Keratinocyte (primary cell): ENCODE results near the gene S100P. TPM values are rescaled to one million over a fixed set of nuclear protein-coding genes. Genes with fewer than 3 reads are reported as not detected.
A peak's percentile ranks its signal among the peaks of the same experiment; 100 is the strongest.

Source experiments
- DNase-seq: peaks from one replicate; pipeline ENCODE4 v3.0.0-alpha.2; 2011; ENCODE audit warnings: low read depth, missing footprints, low spot score
- FAIRE-seq: peaks from 2 replicates; lab custom pipeline; 2011; peaks lifted over from hg19 to GRCh38; lab: Jason Lieb, UNC
- H2AFZ ChIP-seq: 2 replicates; pipeline ENCODE4 v1.6.0; 2012; ENCODE audit warnings: low read length, control low read depth, inconsistent platforms; ENCODE audit not compliant: control insufficient read depth
- H3K27ac ChIP-seq: 2 replicates; pipeline ENCODE4 v1.5.1; 2011; ENCODE audit warnings: low read length; ENCODE audit not compliant: control insufficient read depth, insufficient read depth
- H3K27me3 ChIP-seq: 3 replicates; pipeline ENCODE4 v1.6.0; 2011; ENCODE audit warnings: low read length; ENCODE audit not compliant: control insufficient read depth, insufficient read depth; ENCODE audit errors: extremely low read depth
- H3K36me3 ChIP-seq, 2 experiments: 2 replicates in 1 of 2; 3 replicates in 1 of 2; pipeline ENCODE4 v1.5.1; 2011; ENCODE audit warnings: low read length in 2 of 2, mild to moderate bottlenecking in 1 of 2; ENCODE audit not compliant: control insufficient read depth in 2 of 2, insufficient read depth in 2 of 2; ENCODE audit errors: extremely low read depth in 1 of 2
- H3K4me1 ChIP-seq: 3 replicates; pipeline ENCODE4 v1.5.1; 2011; ENCODE audit warnings: low read length; ENCODE audit not compliant: control insufficient read depth, insufficient read depth; ENCODE audit errors: extremely low read depth
- H3K4me2 ChIP-seq: 3 replicates; pipeline ENCODE4 v1.6.0; 2011; ENCODE audit warnings: low read depth, low read length; ENCODE audit not compliant: control insufficient read depth, insufficient read depth; ENCODE audit errors: extremely low read depth
- H3K4me3 ChIP-seq, 3 experiments: fragments of 200-600 bp in 1 of 3; sonication (generic) in 1 of 3; 2 replicates in 2 of 3; 3 replicates in 1 of 3; pipeline ENCODE4 v1.5.1; 2011 to 2016; ENCODE audit warnings: low read length in 3 of 3, mild to moderate bottlenecking in 3 of 3, control low read depth in 2 of 3, inconsistent platforms in 1 of 3, low read depth in 1 of 3, mixed read lengths in 1 of 3, mixed run types in 1 of 3, moderate library complexity in 1 of 3; ENCODE audit not compliant: control insufficient read depth in 2 of 3, insufficient read depth in 2 of 3; ENCODE audit errors: extremely low read depth in 1 of 3
- H3K79me2 ChIP-seq: 2 replicates; pipeline ENCODE4 v1.6.0; 2012; ENCODE audit warnings: low read length; ENCODE audit not compliant: control insufficient read depth, insufficient read depth
- H3K9ac ChIP-seq: 3 replicates; pipeline ENCODE4 v1.6.0; 2011; ENCODE audit warnings: low read length; ENCODE audit not compliant: control insufficient read depth, insufficient read depth; ENCODE audit errors: extremely low read depth
- H3K9me1 ChIP-seq: 3 replicates; pipeline ENCODE4 v1.6.0; 2011; ENCODE audit warnings: low read length; ENCODE audit not compliant: control insufficient read depth, insufficient read depth; ENCODE audit errors: extremely low read depth
- H3K9me3 ChIP-seq: 2 replicates; pipeline ENCODE4 v1.5.1; 2012; ENCODE audit warnings: low read depth, low read length; ENCODE audit not compliant: control insufficient read depth
- H4K20me1 ChIP-seq: 3 replicates; pipeline ENCODE4 v1.6.0; 2011; ENCODE audit warnings: low read length; ENCODE audit not compliant: control insufficient read depth, insufficient read depth; ENCODE audit errors: extremely low read depth
- CTCF ChIP-seq, 3 experiments: IDR thresholded peaks in 1 of 3; conservative IDR thresholded peaks in 1 of 3; optimal IDR thresholded peaks in 1 of 3; 2 replicates in 2 of 3; 3 replicates in 1 of 3; pipeline versions ENCODE3 to v1.5.1; 2011; ENCODE audit warnings: low read length in 3 of 3, mild to moderate bottlenecking in 3 of 3, moderate library complexity in 2 of 3, control low read depth in 1 of 3, inconsistent platforms in 1 of 3; ENCODE audit not compliant: insufficient read depth in 2 of 3; ENCODE audit errors: extremely low read depth in 1 of 3
- EZH2 ChIP-seq: IDR thresholded peaks from one replicate; pipeline ENCODE4 v1.6.1; 2012; ENCODE audit warnings: inconsistent platforms, mild to moderate bottlenecking, low read length, moderate library complexity
- dilution Hi-C: fragments of 300-500 bp; cut with MboI; formaldehyde crosslinking; loops from one replicate; pipeline ENCODE4 v1.7.0; 2020; ENCODE audit warnings: low sequenced_read_pairs; ENCODE audit not compliant: extremely low pct_ligation_motif_present
- polyA plus RNA-seq, 5 experiments: library from polyadenylated mRNA; depleted of rRNA in 3 of 5; stranded (reverse) in 3 of 5; stranded (forward) in 1 of 5; unstranded in 1 of 5; fragments of >200 nt; gene quantifications; 1 replicate in 1 of 5; 2 replicates in 3 of 5; 3 replicates in 1 of 5; pipeline versions ENCODE4 v1.2.1 to v1.2.3, GENCODE V29; 2011 to 2012; ENCODE audit warnings: missing spikeins in 2 of 5, low read depth in 1 of 5, low replicate concordance in 1 of 5

Gene S100P
- polyA plus RNA-seq, 1 donor (not counting 4 experiments of a cell fraction or from before 2014, with no cell fraction given) = 1.7 TPM

DNA sequence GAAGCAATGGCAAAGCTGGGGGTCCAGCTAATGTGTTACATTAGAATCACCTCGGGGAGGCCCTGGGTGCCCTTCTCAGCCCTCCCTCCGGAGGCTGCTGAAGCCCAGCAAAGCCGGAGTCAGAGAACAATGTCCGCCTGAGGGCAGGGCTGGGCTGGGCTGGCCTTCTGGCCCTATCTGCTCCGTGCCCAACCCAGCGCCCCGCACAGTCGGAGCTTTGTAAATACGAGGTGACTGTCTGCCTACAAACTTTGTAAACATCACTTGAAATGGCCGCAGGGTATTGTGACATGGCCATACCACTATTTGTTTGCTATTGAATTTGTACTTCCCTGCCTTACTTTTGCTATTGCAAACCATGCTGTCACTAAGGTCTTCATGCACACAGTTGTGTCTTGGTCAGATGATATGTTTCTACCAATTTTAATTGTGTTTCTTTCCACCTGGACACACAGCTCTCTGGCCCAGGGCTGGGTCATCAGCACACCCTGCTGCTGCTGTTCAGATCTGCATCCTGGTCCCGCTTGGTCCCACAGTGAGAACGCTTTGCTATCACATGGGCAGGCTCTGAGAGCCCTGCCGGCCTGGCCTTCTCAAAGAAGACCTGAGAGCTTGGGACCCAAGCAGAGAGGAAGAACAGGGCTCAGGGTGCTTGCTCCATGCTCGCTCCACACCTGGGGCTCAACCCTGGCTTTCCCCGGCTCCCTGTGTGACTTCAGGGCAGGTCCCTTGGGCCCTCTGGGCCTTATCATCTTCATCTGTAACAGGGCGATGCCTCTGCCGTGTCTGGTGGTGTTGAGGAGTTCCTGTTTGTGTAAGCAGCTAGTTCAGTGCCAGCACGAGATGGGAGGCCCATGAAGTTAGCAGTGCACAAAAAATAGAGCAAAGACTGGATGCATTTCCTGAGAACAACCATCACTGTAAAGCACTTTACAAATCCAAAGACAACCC, 2.3 kb downstream of the S100P start:
- no peaks in the 10 kb centered on the region for H3K36me3 ChIP-seq
- no peaks in the 10 kb centered on the region for H3K27me3 ChIP-seq
- peak overlapping the region; percentile 72 for H3K27ac ChIP-seq
- DNase-seq (no peak), FAIRE-seq (peak; percentile 32)
- no peaks in the 10 kb centered on the region for H3K79me2 ChIP-seq
- TF ChIP-seq EZH2 (no peak), CTCF (optimal IDR thresholded peaks at IDR 0.05 in 1 of 3, IDR thresholded peaks at IDR 0.05 in 1 of 3, conservative IDR thresholded peaks at IDR 0.05 in 1 of 3; ENCODE audit: extremely low read depth in 1 of 3, insufficient read depth in 2 of 3, low read length in 3 of 3) (peak in 1 of 3 experiments; percentile 5)
- H4K20me1 ChIP-seq = no peaks in the 10 kb centered on the region
- peak overlapping the region; percentile 68 for H3K9ac ChIP-seq
- H3K4me1 ChIP-seq = peaks cover 22% of the 10 kb centered on the region
- H3K4me3 ChIP-seq = peak overlapping the region in 2 of 3 experiments; percentile 33 to 36
- no peaks in the 10 kb centered on the region for H3K9me1 ChIP-seq
- dilution Hi-C loops = no loop called here
- H3K4me2 ChIP-seq = peak overlapping the region; percentile 86
- peak overlapping the region; percentile 84 for H2AFZ ChIP-seq
- no peaks in the 10 kb centered on the region for H3K9me3 ChIP-seq

DNA sequence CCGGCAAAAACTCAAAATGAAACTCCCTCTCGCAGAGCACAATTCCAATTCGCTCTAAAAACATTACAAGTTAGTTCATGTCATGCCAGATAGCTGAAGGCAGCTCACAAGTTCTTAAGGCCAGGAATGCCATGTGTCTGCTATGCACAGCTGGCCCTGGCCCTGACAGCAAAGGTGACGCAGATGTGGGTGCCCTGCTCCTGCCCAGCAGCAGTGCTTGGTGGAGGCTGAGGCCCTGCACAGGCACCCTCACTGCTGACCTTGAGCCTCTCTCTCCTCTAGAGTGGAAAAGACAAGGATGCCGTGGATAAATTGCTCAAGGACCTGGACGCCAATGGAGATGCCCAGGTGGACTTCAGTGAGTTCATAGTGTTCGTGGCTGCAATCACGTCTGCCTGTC, 2.9 kb downstream of the S100P start:
- Histone ChIP-seq H4K20me1 (no peaks in the 10 kb centered on the region), H3K4me2 (peak overlapping the region; percentile 86), H3K36me3 (no peaks in the 10 kb centered on the region), H3K9me3 (no peaks in the 10 kb centered on the region), H3K79me2 (no peaks in the 10 kb centered on the region), H3K27ac (peak overlapping the region; percentile 72), H3K9me1 (no peaks in the 10 kb centered on the region), H3K27me3 (no peaks in the 10 kb centered on the region), H3K9ac (peak overlapping the region; percentile 68), H2AFZ (peak overlapping the region; percentile 84), H3K4me3 (peak overlapping the region in 2 of 3 experiments; percentile 33 to 36), H3K4me1 (peaks cover 22% of the 10 kb centered on the region)
- DNase-seq (no peak), FAIRE-seq (no peak)
- TF ChIP-seq CTCF (optimal IDR thresholded peaks at IDR 0.05 in 1 of 3, IDR thresholded peaks at IDR 0.05 in 1 of 3, conservative IDR thresholded peaks at IDR 0.05 in 1 of 3; ENCODE audit: extremely low read depth in 1 of 3, insufficient read depth in 2 of 3, low read length in 3 of 3) (no peak), EZH2 (no peak)
- dilution Hi-C loops = no loop called here
